HG03571 (cell line): Measurements from ENCODE around the gene RAB43.
"Not testable (repeated sequence)": the region's sequence is repeated elsewhere in the genome, so short reads cannot be mapped to it uniquely, and the experiment has no call there.

Experiments
- ATAC-seq: cut with Tn5 transposase; IDR thresholded peaks from one replicate; pipeline ENCODE4 v1.9.1; 2021; ENCODE audit not compliant: unreplicated experiment

Gene RAB43

DNA sequence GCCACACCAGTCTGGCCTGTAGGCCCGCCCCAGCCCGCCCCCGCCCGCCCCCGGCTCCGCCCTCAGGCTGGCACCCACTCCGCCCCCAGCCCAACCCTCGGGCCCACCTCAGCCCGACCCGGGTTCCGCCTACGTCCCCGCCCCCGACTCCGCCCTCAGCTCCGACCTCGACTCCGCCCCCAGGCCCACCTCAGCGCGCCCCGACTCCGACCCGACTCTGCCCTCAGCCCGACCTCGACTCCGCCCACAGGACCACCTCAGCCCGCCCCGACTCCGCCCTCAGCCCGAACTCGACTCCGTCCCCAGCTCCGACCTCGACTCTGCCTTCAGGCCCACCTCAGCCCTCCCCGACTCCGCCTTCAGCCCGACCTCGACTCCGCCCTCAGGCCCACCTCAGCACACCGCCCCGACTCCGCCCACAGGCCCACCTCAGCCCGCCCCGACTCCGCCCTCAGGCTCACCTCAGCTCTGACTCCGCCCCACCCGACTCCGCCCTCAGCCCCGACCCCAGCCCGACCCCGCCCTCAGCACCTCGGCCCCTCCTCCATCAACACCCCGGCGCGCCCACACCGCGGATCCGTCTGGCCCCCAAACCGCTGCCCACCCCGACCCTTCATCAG, at the start of gene RAB43:
RAB43 (minus strand) TSS at position 13 of the 620 bp plus-strand sequence. CDS start 315 bp downstream, outside the sequence.
- peak; percentile 38 for ATAC-seq

DNA sequence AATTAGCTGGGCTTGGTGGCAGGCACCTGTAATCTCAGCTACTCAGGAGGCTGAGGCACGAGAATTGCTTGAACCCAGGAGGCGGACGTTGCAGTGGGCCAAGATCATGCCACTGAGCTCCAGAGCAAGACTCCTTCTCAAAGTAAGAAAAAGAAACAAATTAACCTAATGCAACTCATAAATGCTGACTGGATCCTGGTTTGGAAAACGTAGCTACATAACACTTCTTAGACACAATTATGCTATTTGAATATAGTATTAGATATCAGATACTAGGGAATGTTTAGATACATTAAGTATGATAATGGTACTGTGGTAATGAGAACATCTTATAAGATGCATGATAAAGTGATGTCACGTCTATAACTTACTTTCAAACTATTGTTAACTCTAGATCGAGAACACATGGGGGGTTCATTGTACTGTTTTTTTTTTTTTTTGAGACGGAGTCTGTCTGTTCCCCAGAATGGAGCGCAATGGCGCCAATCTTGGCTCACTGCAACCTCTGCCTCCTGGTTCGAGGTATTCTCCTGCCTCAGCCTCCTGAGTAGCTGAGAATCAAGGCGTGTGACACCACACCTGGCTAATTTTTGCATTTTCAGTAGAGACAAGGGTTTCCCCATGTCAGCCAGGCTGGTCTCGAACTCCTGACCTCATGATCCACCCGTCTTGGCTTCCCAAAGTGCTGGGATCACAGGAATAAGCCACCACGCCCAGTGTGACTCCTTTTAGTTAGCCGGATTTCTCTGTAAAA, 45.2 kb upstream of the RAB43 start:
- no peak for ATAC-seq

DNA sequence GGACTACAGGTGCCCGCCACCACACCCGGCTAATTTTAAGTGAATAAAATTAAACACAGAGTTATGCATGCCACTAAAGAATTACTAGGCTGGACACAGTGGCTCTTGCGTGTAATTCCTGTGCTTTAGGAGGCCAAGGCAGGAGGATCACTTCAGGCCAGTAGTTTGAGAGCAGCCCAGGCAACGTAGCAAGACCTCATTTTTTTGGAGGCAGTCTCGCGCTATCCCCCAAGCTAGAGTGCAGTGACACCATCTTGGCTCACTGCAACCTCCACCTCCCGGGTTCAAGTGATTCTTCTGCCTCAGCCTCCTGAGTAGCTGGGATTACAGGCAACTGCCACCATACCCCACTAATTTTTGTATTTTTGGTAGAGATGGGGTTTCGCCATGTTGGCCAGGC, 44.0 kb upstream of the RAB43 start:
- ATAC-seq, result not testable (repeated sequence)

DNA sequence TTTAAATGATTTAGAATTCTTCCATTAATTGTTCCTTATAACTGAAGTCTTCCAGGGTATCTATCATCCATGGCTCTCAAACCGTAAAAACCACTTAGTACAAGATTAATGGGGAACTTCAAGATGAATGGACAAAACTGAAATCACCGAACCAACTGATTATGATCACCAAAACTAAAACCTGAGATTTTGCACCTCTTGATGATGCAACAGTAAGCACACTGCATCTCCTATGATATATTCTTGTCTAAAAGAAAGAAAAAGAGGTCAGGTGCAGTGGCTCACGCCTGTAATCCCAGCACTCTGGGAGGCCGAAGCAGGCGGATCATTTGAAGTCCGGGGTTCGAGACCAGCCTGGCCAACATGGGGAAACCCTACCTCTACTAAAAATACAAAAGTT, 42.9 kb upstream of the RAB43 start:
- ATAC-seq, result no peak

DNA sequence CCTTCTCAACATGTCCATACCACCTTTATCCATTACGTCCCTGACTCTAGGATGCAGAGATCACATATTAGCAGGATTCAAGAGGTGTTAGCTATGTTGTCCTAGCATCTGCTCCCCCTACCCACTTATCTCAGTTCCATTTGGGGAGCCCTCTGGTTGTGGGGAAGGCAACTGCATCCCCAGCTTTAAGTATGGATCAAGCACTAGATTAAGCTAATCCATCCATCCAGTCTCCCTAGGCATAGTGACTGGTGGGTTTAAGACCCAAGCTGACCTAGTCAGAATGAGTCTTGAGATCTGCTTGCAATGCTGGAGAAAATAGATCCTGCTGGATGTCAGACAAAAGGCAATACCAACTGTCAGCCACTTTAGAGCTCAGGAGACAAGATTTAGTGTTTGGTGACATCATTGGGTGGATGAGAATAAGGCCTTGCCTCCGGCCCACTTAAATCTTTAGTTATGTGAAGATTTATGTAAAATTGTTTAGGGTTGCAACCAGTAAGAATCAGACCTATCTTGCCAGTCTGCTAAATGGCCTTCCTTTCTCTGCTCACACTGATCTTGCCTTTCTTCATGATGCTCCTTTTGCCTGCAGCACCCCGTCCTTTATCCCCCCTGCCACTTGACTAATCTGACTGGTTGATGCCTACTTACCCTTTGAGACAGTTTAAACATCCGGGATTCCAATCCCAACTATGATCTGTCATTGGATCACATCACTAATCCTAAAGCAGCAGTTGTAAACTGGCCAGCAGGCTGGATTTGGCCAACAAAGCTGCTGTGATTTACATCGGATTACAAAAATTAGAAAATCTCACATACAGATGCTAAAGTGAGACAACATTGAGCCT, 41.4 kb upstream of the RAB43 start:
- ATAC-seq, result no peak

DNA sequence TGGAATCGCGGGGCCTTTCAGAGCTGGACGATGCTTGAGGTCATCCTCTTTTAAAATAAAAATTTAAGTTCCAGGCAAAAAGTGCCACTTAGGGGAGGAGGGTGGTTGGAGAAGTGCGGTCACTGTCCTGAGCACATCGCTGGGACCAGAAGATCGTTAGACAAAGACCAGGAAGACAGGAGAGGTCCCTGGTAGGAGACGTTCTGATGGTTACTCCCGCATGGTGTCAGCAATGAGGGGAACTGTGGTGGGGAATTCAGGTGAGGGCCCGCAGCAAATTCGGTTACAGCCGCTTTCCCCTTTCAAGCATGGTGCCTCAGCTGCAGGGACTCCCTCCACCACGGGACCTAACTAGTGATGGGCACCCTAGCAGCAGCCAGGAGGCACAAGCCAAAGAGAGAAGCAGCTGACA, 40.3 kb upstream of the RAB43 start:
- ATAC-seq, result no peak

DNA sequence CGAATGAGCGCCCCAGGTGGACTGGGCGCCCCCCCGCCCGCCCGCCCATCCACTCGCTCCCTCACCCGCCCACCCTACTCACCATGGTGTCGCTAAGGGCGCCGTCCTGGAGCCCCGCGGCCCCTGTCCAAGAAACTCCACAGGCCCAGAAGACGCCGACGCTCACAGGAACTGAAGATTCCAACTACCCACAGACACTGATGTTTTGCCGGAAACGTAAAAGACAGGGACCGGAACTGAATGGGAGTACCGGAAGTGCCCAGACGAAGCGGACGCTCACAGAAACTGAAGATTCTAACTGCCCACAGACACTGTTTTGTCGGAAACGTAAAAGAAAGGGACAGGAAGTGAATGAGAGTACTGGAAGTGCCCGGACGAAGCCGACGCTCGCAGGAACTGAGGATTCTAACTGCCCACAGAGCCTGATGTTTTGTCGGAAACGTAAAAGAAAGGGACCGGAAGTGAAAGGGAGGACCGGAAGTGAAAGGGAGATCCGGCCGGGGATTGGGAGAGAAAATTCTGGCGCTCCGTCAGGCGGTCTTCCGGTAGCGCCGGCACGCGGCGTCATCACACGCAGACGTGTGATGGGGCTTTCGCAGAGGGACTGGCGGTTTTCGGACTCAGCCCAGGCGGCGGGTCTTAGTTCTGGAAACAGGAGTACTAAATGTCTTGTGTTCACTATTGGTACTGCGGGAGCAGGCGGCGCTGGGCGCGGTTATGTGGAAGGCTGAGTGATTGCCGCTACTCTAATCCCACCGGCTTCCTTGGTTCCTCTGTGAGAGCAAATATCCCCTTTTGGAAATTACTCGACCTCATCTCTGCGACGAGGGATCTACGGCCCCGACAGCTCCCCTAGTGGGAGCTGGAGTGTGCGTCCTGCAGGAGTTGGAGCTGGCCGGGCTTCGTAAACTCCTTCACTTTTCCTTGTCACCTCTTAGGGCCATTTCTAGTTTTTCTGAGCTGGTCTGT, 39.6 kb upstream of the RAB43 start, which contains the start of gene ISY1:
ISY1 (minus strand) TSS at position 173 of the 969 bp plus-strand sequence; CDS start at position 85, 88 bp downstream.
- peak; percentile 81 for ATAC-seq

DNA sequence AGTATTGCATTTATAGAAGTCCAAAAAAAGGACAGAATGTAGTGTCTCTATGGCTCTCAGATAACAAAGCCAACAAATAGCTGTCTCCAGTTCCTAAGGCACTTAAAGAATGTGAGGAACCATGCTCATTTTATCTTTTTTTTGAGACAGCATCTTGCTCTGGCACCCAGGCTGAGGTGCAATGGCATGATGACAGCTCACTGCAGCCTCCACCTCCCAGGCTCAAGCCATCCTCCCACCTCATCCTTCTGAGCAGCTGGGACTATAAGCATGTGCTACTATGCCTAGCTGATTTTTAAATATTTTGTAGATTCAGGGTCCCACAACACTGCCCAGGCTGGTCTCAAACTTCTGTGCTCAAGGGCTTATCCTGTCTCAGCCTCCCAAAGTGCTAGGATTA, 23.2 kb upstream of the RAB43 start:
- no peak for ATAC-seq

DNA sequence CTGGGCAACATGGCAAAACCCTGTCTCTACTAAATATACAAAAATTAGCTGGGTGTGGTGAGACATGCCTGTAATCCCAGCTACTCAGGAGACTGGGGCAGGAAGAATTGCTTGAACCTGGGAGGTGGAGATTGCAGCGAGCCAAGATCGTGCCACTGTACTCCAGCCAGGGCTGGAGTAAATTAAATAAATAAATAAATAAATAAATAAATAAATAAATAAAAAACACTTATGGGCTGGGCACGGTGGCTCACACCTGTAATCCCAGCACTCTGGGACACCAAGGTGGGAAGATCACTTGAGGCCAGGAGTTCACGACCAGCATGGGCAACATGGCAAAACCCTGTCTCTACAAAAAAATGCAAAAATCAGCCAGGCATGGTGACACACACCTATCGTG, 19.4 kb upstream of the RAB43 start:
- ATAC-seq, result not testable (repeated sequence)

DNA sequence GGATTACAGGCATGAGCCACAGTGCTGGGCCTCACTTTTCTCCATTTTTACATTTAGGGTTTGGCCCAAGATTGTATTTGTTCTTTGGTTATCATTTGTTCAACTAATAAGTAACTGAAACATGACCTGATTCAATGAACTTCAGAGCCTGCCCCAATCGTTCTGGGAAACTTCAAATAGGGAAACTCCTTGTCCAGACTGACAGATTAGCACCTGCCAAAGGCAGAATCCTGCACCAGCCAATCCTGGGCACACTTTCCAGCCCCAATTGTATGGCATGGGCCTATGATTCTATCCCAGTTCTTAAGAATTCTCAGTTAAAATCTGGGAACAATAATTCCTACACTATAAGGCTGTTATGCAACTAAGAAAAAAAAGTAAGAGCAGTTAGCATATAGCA, 18.3 kb upstream of the RAB43 start:
- no peak for ATAC-seq

DNA sequence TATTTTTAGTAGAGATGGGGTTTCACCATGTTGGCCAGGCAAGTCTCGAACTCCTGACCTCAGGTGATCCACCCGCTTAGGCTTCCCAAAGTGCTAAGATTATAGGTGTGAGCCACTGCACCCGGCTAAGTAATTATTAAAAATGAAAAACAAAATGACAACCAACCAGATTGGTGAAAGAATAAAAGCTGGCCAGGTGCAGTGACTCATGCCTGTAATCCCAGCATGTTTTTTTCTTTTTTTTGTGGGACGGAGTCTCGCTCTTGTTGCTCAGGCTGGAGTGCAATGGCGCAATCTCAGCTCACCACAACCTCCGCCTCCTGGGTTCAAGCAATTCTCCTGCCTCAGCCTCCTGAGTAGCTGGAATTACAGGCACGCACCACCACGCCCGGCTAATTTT, 14.7 kb upstream of the RAB43 start:
- ATAC-seq, result not testable (repeated sequence)

DNA sequence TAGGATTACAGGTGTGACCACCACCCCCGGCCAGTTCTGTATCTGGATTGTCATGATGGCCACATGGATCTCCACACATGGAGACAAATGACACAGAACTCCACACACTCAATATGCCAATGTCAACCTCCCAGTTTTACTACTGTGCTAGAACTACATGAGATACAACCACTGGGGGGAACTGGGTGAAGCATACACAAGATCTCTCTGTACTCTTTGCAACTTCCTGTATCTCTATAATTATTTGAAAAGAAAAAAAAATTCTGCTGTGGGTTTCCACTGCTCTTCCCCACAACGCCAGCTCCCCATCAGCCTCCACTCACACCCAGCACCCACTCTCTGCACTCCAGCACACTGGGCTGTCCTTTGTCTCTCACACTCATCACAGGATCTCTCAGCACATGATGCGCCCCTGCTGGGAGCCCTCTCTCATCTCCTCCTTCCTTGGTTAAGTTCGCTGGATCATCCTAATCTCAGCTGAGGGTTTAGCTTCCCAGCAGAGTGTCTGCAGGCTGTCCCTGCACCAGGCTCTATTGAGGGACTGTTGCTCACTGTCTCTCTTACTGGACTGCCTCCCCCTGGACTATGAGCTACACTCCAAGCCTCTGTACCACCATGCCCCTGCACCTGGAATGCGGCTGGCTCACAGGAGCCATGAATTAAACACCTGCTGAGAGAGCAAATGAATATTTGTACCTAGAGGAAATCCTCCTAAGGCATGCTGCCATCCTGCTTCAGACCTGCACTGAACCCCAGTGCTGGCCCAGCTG, 10.7 kb upstream of the RAB43 start:
- no peak for ATAC-seq

DNA sequence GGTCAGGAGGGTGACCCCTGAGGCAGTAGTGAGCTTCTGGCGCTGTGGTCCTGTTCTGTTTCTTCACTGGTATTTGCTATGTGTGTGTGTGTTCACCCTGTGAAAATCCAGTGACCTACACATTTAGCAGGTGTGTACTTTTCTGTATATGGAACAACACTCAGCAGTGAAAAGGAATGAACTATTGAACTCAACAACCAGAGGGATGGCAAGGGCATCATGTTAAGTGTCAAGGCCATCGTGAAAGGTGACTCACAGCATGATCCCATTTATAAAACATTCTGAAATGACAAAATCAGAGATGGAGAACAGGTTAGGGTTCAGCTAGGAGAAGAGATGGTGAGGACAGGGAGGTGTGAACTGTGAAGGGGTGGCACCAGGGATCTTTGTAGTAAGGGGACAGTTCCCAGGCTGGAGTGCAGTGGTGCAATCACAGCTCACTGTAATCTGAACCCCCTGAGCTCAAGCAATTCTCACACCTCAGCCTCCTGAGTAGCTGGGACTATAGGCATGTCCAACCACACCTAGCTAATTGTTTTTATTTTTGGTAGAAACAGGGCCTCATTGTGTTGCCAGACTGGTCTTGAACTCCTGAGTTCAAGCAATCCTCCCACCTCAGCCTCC, 10.0 kb upstream of the RAB43 start:
- no peak for ATAC-seq

DNA sequence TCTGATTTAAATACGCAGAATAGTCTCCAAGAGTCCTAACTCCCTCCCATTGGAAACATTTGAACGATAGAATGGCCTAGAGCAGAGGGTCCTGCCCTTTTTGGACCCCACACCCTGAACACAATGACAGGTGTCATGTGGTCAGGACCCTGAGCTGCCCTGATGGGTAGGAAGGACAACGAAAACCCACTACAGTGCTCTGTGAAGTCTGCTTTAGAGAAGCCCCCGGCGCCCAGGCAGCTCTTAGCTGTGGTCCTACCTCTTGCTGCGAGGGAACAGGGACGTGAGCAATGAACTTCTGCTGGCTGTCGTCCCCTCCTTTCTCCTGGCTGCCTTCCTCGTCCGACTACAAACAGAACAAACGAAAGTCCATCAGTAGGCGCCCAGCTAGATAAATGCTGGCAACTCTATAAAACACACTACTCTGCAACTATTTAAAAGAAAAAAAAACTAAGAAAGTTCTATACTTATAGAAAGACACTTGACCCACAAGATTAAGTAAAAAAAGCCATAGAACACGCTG, 8.7 kb upstream of the RAB43 start:
- no peak for ATAC-seq

DNA sequence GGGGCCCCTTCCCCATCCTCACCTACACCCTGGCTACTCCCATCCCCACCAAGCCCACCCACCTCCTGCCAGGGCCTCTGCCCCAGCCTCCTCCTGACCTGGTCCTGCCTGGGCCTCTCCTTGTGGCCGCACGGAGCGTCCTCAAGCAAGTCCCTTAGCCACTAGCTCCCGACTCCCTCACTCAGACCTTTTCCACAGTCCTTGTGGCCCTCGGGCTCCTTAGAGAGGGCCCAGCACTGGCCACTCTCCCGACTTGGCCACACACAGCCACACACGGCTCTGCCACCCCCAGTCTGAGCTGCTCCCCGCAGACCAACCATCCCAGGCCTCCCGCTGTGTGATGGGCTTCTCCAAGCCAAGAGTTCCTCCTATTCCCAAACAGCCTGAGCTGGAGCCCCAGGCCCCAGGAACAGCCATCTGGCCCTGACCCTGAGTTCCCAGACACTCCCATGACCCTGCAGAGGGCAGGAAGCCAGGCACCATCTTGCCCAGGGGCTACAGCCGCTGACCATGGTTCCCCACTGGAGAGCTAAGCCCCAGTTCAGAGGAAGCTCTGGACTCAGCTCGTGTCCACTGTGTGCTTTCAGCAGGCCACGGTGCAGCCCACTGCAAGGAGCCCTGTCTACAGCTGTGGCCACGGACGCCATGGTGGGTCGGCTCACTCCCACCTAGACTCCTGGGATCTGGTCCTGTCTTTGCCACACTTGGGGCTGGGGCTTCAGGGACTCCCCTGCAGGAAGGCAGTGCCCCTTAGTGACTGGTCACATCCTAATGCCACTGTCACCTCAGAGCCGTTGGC, 7.0 kb upstream of the RAB43 start:
- no peak for ATAC-seq

DNA sequence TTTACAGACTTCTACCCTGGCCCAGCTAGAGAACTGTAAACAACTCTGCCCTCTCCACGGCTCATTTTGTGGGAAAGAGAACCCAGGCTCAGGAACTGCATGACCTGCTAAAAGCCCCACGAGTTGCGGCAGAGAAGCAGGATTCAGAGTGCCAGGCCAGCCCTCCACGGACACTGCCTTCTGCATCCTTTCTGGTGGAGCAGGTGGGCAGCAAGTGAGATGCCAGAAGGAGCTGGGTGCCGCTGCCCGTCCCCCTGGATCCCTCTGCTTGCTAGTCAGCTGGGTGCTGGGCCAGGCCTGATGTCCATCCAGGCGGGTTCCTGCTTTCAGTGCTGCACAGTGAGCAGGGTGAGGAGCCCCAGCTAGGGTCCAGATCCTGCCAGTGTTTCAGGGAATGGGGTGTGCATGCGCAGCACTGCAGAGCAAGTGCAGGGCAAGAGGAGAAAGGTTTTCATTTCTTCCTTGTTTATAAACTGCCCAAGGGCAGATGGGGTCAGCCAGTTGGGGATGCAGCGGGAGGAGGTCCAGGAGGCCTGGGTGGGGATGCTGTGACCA, 5.2 kb upstream of the RAB43 start:
- ATAC-seq, result no peak

DNA sequence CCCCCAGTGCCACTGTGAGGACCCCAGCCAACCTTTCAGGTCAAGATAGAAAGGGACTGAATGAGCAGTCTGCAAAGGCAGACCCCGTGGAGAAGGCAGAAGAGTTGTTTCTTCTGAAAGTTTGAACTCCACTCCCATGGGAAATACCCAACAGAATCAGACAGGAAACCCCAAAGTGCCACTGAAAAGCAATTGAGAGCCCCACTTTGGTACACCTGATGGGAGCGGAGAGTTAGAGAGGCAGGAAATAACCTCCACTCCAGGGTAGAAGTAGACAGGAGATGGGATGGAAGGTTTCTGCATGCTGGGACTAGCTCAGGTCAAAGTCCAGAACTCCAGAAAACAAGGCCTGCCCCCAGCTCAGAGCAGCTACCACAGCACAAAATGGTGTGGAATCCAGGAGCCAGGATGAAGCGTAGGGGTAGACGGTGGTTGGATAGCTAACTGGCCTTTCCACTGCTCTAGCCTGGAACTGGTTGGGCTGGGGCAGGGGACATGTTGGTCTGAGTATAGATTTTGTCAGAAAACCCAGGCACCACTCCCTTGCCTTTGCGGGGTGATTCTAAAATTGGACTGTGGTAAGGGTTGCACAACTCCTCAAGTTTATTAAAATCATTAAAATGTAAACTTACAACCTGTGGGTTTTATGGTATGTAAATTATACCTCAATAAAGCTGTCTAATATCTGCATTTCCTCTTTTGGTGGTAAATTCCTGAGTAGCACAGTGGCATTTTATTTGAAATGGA, 1.9 kb upstream of the RAB43 start:
- ATAC-seq, result no peak
